ENCODE results near the gene ASGR2.

- TF ChIP-seq CTCF (IDR thresholded peaks at IDR 0.05) (no peak), POLR2A (IDR thresholded peaks at IDR 0.05) (no peak)
Measured at GRCh38 chr17:7081341-7082062, 33.1 kb downstream of the ASGR2 start.

Measured in adrenal gland (tissue), 5 donors.